ELF-1 (cell line): ENCODE results near the gene LNPEP.

ENCODE experiments used
- DNase-seq: peaks from one replicate; pipeline ENCODE4 v3.0.0-alpha.2; 2016; ENCODE audit warnings: low read depth, low spot score

LNPEP gene

DNA sequence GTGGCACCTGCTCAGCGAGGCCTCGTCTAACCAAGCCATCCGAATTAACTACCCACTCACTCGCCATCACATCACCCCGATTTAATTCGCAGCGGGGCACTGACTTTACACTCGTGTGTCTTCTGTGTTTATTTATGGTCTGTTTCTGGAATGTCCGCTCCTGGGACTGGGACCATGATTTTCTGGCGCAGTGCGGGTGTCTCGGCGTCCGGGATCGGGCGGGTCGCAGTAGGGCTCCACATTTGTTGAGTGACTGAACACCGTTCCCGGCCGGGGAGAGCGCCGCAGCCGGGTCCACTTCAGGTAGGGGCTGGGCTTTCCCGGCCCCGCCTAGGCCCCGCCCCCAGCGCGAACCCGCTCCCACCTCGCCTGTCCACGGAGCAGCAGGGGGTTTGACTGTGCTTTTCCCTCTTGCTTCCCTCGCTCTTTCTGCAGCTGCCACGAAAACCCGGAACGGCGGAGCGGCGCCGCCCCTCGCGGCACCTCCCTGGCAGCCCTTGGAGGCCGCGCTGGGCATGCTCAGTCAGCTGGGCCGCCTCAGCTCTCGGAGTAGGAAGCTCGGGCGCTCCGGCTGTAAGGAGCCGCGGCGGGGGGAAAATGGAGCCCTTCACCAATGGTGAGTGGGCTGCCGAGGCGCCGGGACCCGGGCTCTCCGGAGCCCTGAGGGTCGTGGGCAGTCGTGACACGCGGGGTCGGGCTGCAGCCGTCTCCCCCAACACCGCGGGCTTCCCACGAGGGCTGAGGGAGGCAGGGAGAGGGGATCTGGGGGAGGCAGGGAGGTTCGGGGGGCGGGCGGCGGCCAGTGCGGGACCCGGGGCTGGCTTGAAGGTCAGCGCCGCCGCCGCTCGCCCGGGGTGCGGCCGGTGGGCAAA lies at the start of gene LNPEP:
Gene LNPEP (plus strand): TSS at position 522 of the 872 bp plus-strand sequence. CDS start 76 bp downstream, at position 598.
- peak; percentile 99 for DNase-seq

DNA sequence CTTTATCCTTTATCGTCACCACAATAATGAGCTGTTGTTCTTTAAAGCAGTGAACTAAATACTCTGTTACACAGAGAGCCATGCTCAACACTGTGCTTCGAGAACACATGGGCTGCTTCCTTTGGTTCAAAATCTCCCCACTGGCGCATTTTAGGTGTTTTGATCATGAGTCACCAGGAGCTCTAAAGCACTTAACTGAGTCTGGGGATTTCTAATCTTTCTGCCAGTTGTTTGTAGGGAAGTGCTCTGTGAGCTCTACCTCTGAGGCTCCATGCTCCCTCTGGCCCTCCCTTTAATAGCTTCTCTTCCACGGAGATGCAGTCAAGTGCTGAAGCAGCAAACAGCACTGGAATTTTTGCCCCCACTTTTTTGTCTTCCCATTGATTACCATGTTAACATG lies 42.5 kb upstream of the LNPEP start:
- DNase-seq, result peak; percentile 51

DNA sequence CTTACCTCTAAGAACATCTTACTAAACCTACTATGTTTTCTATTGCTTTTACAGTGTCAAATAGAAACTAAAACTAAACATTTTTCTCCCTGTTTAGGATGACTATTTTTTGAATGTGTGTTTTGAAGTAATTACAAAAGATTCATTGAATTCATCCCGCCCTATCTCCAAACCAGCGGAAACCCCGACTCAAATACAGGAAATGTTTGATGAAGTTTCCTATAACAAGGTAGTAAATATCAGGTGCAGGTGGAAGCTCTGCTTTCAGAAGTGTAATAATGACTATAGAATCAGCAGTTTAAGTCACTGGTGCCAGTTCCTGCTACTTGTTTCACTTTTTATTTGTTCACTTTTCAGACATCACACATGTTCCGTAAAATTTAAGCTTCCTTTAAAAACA lies 39.6 kb upstream of the LNPEP start:
- DNase-seq, result no peak

- DNase-seq, result no peak
These were observed 39.1 kb upstream of the LNPEP start for GRCh38 chr5:96896806-96897205.

DNA sequence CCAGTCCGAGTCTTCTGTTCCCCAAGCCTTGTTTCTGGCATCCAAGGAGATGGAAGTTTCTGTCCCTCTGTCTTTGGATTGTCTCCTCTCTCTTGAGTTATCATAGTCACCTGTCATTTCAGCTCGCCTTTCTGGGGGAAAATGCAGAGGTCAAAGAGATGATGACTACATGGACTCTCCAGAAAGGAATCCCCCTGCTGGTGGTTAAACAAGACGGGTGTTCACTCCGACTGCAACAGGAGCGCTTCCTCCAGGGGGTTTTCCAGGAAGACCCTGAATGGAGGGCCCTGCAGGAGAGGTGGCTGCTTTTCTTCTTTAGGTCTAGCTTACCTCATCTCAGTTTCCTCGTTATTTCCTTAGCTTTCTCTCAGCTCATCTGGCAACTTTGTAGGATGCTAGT lies 34.5 kb upstream of the LNPEP start:
- peak; percentile 42 for DNase-seq

DNA sequence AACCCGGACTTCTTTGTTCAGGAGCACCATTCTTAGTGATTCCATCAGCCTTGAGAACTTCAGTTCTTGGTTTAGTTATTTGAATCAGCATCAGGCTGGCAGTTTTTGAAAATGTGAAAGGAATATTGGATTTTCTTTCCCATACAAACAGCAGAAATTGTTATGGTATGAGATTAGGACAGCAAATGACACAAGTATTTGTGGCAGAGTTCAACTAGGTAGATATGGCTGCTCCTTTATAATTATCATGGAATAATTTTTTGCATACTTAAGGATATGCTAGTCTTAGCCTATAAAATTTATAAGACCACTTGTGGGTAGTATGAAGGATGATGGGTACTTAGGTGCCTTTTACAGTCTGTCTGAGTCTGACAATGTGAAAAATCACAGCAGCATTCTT lies 34.0 kb upstream of the LNPEP start:
- no peak for DNase-seq

- DNase-seq, result no peak
These were observed 33.0 kb upstream of the LNPEP start for GRCh38 chr5:96902876-96903275.

- no peak for DNase-seq
These were observed 32.6 kb upstream of the LNPEP start for GRCh38 chr5:96903300-96903699.

DNA sequence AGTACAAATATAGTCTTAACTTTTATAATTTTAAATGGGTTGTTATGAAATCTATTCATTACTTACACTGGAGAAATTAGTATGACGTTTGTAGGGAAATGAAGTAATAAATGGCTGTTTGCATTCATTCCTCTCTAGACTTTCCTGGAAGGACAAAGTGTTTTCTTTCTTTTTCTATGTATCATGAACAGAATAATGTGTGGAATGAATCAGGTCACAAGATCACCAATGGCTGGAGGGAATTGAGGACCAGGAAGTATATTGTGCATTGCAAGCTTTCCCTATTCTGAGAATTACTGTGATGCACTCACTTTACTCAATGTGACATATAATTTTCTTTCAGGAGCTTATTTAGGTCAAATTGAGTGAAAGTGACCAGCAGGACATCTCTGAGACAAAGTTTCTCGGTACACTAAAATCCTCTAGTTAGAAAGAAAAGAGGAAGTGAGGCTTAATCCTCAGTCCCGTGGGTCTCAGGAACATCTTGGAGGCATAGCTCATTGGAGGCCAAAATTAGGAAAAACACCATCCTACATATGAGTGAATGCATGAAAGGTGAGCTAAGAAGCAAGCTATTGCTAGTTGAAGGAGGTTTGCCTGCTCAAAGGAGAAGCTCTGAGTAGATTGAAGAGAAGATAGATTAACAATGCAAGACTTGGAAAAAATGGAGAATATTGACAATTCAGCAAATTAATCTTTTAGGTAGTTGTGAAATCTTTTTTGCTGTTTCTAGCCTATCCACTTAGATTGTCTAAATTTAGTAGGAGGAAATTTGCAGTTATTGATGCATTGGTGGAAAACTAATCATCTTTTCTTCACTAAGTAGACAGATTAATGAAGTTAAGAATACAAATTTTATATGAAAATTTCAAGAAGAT lies 31.6 kb upstream of the LNPEP start:
- no peak for DNase-seq

DNA sequence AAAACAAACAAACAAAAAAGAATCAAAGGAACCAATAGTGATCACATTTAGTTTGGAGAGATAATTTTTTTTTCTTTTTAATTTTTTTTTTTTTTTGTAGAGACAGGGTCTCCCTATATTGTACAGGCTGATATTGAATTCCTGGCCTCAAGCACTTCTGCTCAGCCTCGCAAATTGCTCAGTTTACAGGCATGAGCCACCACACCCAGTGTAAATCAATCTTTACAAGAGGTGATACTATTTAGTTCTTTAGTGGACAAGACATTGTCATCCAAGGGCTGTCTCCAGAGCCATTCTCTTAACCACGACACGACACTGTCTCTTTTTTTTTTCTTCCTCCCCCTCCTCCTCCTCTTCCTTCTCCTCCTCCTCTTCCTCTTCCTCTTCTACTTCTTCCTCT lies 30.0 kb upstream of the LNPEP start:
- no peak for DNase-seq

- DNase-seq, result no peak
These were observed 26.9 kb upstream of the LNPEP start for GRCh38 chr5:96909003-96909402.

DNA sequence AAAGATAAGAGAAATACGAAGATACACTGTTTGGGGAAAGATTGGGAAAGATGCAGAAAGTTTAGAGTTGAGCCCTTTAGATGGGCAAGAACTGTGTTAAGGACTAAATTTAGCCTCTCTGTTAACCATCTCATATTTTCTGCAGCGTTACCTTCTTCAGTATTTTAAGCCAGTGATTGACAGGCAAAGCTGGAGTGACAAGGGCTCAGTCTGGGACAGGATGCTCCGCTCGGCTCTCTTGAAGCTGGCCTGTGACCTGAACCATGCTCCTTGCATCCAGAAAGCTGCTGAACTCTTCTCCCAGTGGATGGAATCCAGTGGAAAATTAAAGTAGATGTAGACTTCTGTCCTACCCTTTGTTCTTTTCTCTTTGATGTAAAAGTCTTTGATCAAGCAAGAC lies 26.4 kb upstream of the LNPEP start:
- DNase-seq, result no peak

- no peak for DNase-seq
These were observed 24.7 kb upstream of the LNPEP start for GRCh38 chr5:96911139-96911538.

DNA sequence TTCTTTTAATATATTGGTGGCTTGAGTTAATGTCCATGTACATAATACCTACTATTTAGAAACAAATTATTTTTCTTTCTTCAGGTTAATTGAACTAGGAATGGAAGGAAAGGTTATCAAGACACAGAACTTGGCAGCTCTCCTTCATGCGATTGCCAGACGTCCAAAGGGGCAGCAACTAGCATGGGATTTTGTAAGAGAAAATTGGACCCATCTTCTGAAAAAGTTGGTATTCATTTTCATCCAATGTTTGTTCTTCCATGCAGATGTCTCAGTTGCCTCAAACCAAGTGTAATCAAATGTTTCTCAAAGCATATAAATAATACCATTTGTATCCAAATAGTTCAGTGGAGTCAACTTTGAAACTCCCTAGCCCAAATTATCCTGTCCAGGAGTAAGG lies 22.6 kb upstream of the LNPEP start:
- DNase-seq, result no peak

- DNase-seq, result no peak
These were observed 16.1 kb upstream of the LNPEP start for GRCh38 chr5:96919754-96920197.

- no peak for DNase-seq
These were observed 15.0 kb upstream of the LNPEP start for GRCh38 chr5:96920744-96921355.

DNA sequence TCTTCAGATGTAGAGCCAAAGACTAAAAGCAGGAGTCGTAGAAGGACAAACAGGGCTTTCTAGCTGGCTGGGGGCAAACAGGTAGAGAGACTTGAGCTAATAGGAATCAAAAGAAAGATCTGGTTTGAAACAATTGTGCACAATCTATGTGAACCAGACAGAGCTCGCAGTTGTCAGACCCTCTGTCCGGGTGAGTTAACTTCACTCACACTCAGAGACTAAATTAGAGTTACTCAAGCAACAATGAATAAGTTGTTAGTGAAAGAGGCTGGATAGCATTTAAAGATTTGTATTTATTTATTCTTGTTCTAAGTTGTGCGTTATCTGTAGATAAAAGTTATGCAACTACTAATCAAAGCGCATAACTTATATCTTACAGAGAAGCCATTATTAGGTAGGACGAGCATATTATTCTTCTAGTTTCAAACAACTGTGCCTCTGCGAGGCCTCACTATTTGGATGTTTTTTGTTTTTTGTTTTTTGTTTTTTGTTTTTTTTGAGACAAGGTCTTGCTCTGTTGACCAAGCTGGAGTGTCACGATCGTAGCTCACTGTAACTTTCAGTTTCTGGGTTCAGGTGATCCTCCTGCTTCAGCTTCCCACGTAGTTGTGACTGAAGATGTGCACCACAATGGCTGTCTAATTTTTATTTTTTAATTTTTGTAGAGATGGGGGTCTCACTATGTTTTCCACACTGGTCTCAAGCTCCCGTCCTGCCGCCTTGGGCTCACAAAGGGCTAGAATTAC lies 13.2 kb upstream of the LNPEP start:
- no peak for DNase-seq

- DNase-seq, result peak; percentile 12
These were observed 11.8 kb upstream of the LNPEP start for GRCh38 chr5:96924016-96924443.

- no peak for DNase-seq
These were observed 9.6 kb upstream of the LNPEP start for GRCh38 chr5:96926276-96926675.

- no peak for DNase-seq
These were observed 8.9 kb upstream of the LNPEP start for GRCh38 chr5:96927008-96927407.

DNA sequence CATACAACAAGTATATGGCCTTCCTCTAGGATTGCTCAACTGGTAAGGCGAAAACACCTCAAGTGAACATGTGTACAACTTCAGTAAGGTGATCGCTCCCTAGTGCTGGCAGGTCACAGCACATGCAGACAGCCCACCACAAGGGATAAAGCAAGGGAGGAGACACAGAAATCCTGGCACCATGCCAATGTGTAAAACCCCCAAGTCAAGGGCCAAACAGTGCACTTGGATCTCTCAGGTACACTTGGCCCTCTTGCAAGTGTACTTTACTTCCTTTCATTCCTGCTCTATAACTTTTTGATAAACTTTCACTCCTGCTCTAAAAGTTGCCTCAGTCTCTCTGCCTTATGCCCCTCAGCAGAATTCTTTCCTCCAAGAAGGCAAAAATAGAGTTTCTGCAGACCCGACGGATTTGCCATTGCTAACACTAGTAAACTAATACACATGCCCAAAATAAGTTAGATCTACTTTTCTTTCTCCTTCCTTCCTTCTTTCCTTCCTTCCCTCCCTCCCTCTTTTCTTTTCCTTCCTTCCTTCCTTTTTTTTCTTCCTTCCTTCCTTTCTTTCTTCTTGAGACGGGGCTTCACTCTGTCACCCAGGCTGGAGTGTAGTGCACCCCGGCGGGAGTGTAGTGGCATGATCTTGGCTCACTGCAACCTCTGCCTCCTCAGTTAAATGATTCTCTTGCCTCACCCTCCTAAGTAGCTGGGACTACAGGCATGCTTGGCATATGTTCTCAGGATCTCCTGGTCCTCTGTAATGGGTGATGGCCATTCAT lies 6.8 kb upstream of the LNPEP start:
- no peak for DNase-seq
